ENCODE results near the gene PAXX.

GRCh38 chr9:136980669-136981478 lies 11.3 kb upstream of the PAXX start:
- TF ChIP-seq EP300 (IDR thresholded peaks at IDR 0.05) (no peak), POLR2AphosphoS5 (IDR thresholded peaks at IDR 0.05) (no peak)

All from stomach (tissue), 4 donors.